Measurements from ENCODE around the gene ARHGEF9. TPM values are rescaled to one million over a fixed set of nuclear protein-coding genes. Genes with fewer than 3 reads are reported as not detected.
A peak's percentile ranks its signal among the peaks of the same experiment; 100 is the strongest.
"Not testable (repeated sequence)": the region's sequence is repeated elsewhere in the genome, so short reads cannot be mapped to it uniquely, and the experiment has no call there.

Gene ARHGEF9
- total RNA-seq, 1 experiment from 2014 or later = 26.3 TPM

- Mint-ChIP-seq H3K9me3 (ENCODE audit: low read depth, unreplicated experiment) (peaks cover 2% of the 10 kb centered on the region), H3K36me3 (ENCODE audit: insufficient read depth, unreplicated experiment) (peaks cover 5% of the 10 kb centered on the region), H3K27me3 (ENCODE audit: unreplicated experiment) (no peaks in the 10 kb centered on the region), H3K4me3 (ENCODE audit: low read depth, unreplicated experiment) (no peak overlapping the region), H3K27ac (ENCODE audit: unreplicated experiment) (peak overlapping the region; percentile 74), H3K4me1 (ENCODE audit: low read depth, unreplicated experiment) (peaks cover 7% of the 10 kb centered on the region)
- CTCF ChIA-PET = interaction anchor here (0.8 kb wide), 1 partner anchor 72 kb away, joined by 5 read pairs; no protein-coding TSS in a partner anchor
- peak; percentile 57 for DNase-seq
- no peak for TF ChIP-seq CTCF (IDR thresholded peaks at IDR 0.05; ENCODE audit: unreplicated experiment)
- BruUV-seq (replicated peaks) = no TSS peak
- intact Hi-C loops (cut with micrococcal nuclease; ENCODE audit: unreplicated experiment) = no loop called here
Observed at GRCh38 chrX:63657821-63658220, 127.2 kb downstream of the ARHGEF9 start.

GRCh38 chrX:63656871-63657580, 128.0 kb downstream of the ARHGEF9 start:
- intact Hi-C loops (cut with micrococcal nuclease; ENCODE audit: unreplicated experiment) = no loop called here
- Mint-ChIP-seq H3K27ac (ENCODE audit: unreplicated experiment) (no peak overlapping the region), H3K9me3 (ENCODE audit: low read depth, unreplicated experiment) (peaks cover 2% of the 10 kb centered on the region), H3K36me3 (ENCODE audit: insufficient read depth, unreplicated experiment) (peaks cover 5% of the 10 kb centered on the region), H3K27me3 (ENCODE audit: unreplicated experiment) (no peaks in the 10 kb centered on the region), H3K4me3 (ENCODE audit: low read depth, unreplicated experiment) (no peak overlapping the region), H3K4me1 (ENCODE audit: low read depth, unreplicated experiment) (peaks cover 7% of the 10 kb centered on the region)
- CTCF ChIA-PET = no interaction called here
- no peak for TF ChIP-seq CTCF (IDR thresholded peaks at IDR 0.05; ENCODE audit: unreplicated experiment)
- no peak for DNase-seq
- no TSS peak for BruUV-seq (replicated peaks)

- no peak for DNase-seq
- no peaks in the 10 kb centered on the region for H3K27me3 Mint-ChIP-seq (ENCODE audit: unreplicated experiment)
- no peaks in the 10 kb centered on the region for H3K4me1 Mint-ChIP-seq (ENCODE audit: low read depth, unreplicated experiment)
- H3K4me3 Mint-ChIP-seq (ENCODE audit: low read depth, unreplicated experiment) = no peak overlapping the region
- no peak overlapping the region for H3K27ac Mint-ChIP-seq (ENCODE audit: unreplicated experiment)
- H3K9me3 Mint-ChIP-seq (ENCODE audit: low read depth, unreplicated experiment) = peaks cover 2% of the 10 kb centered on the region
- intact Hi-C loops (cut with micrococcal nuclease; ENCODE audit: unreplicated experiment) = no loop called here
- peaks cover 5% of the 10 kb centered on the region for H3K36me3 Mint-ChIP-seq (ENCODE audit: insufficient read depth, unreplicated experiment)
- TF ChIP-seq CTCF (IDR thresholded peaks at IDR 0.05; ENCODE audit: unreplicated experiment) = no peak
- CTCF ChIA-PET = no interaction called here
- BruUV-seq (replicated peaks) = no TSS peak
Observed at GRCh38 chrX:63652086-63652765, 132.8 kb downstream of the ARHGEF9 start.

GRCh38 chrX:63645748-63646147, 139.3 kb downstream of the ARHGEF9 start:
- H3K4me1 Mint-ChIP-seq (ENCODE audit: low read depth, unreplicated experiment); H3K9me3 Mint-ChIP-seq (ENCODE audit: low read depth, unreplicated experiment); CTCF ChIA-PET; DNase-seq; H3K36me3 Mint-ChIP-seq (ENCODE audit: insufficient read depth, unreplicated experiment); intact Hi-C loops (cut with micrococcal nuclease; ENCODE audit: unreplicated experiment); H3K27me3 Mint-ChIP-seq (ENCODE audit: unreplicated experiment); BruUV-seq (replicated peaks); H3K27ac Mint-ChIP-seq (ENCODE audit: unreplicated experiment); H3K4me3 Mint-ChIP-seq (ENCODE audit: low read depth, unreplicated experiment): not testable (repeated sequence)

GRCh38 chrX:63635750-63636149, 149.3 kb downstream of the ARHGEF9 start:
- no peaks in the 10 kb centered on the region for H3K27me3 Mint-ChIP-seq (ENCODE audit: unreplicated experiment)
- peaks cover 3% of the 10 kb centered on the region for H3K9me3 Mint-ChIP-seq (ENCODE audit: low read depth, unreplicated experiment)
- H3K4me3 Mint-ChIP-seq (ENCODE audit: low read depth, unreplicated experiment) = no peak overlapping the region
- H3K36me3 Mint-ChIP-seq (ENCODE audit: insufficient read depth, unreplicated experiment) = no peaks in the 10 kb centered on the region
- no TSS peak for BruUV-seq (replicated peaks)
- H3K27ac Mint-ChIP-seq (ENCODE audit: unreplicated experiment) = no peak overlapping the region
- no peaks in the 10 kb centered on the region for H3K4me1 Mint-ChIP-seq (ENCODE audit: low read depth, unreplicated experiment)
- no peak for DNase-seq
- intact Hi-C loops (cut with micrococcal nuclease; ENCODE audit: unreplicated experiment) = loop anchor here (10.0 kb wide), 1 partner anchor 59 kb away; no protein-coding TSS in a partner anchor
- no peak for TF ChIP-seq CTCF (IDR thresholded peaks at IDR 0.05; ENCODE audit: unreplicated experiment)
- CTCF ChIA-PET = no interaction called here
